Heart left ventricle (tissue), 16 donors: ENCODE data around the gene KIT. TPM values are rescaled to one million over a fixed set of nuclear protein-coding genes. Genes with fewer than 3 reads are reported as not detected.

Source experiments
- ATAC-seq, 4 donors: fragments of 200-7000 bp; cut with Tn5 transposase; one replicate each; pipeline ENCODE4 v1.9.1; 2020 to 2022; ENCODE audit warnings: moderate library complexity in 4 of 4, mild to moderate bottlenecking in 3 of 4, moderate number of reproducible peaks in 1 of 4
- DNase-seq, 5 donors: peaks; one replicate each; pipeline ENCODE4 v3.0.0-alpha.2; 2020
- H3K27ac ChIP-seq, 12 donors: fragments of 200-600 bp; sonication (generic) in 4 of 12; one replicate each; pipeline versions ENCODE4 v1.5.0 to v1.8.0; 2016 to 2022; ENCODE audit warnings: mild to moderate bottlenecking in 2 of 12
- H3K27me3 ChIP-seq, 9 donors: fragments of 200-600 bp; sonication (generic) in 2 of 9; one replicate each; pipeline versions ENCODE4 v1.5.1 to v1.8.0; 2016 to 2022; ENCODE audit warnings: mild to moderate bottlenecking in 3 of 9
- H3K36me3 ChIP-seq, 9 donors: fragments of 200-600 bp; sonication (generic) in 2 of 9; one replicate each; pipeline versions ENCODE4 v1.5.0 to v1.8.0; 2018 to 2022; ENCODE audit warnings: mild to moderate bottlenecking in 2 of 9
- H3K4me1 ChIP-seq, 12 donors: fragments of 200-600 bp; sonication (generic) in 4 of 12; one replicate each; pipeline versions ENCODE4 v1.5.0 to v1.8.0; 2016 to 2022; ENCODE audit warnings: mild to moderate bottlenecking in 3 of 12
- H3K4me3 ChIP-seq, 12 donors: fragments of 200-600 bp; sonication (generic) in 4 of 12; one replicate each; pipeline versions ENCODE4 v1.5.0 to v1.8.0; 2017 to 2022; ENCODE audit warnings: mild to moderate bottlenecking in 9 of 12, moderate library complexity in 4 of 12
- H3K9me3 ChIP-seq, 12 donors: fragments of 200-600 bp; sonication (generic) in 4 of 12; one replicate each; pipeline versions ENCODE4 v1.5.0 to v1.8.0; 2016 to 2022; ENCODE audit warnings: mild to moderate bottlenecking in 1 of 12
- CTCF ChIP-seq, 12 donors: fragments of 200-600 bp; sonication (generic) in 4 of 12; IDR thresholded peaks; one replicate each; pipeline versions ENCODE4 v1.5.0 to v1.8.0; 2018 to 2022; ENCODE audit warnings: antibody characterized with exemption in 12 of 12, mild to moderate bottlenecking in 5 of 12
- POLR2A ChIP-seq, 2 donors: fragments of 450-650 bp; IDR thresholded peaks; one replicate each; pipeline ENCODE4 v1.6.1; 2017; ENCODE audit warnings: antibody characterized with exemption in 2 of 2, mild to moderate bottlenecking in 2 of 2, moderate library complexity in 2 of 2
- WGBS, 4 donors: extraction: QIAGEN DNeasy Blood & Tissue Kit in 2 of 4; methylation state at CpG; one replicate each; pipeline versions ENCODE4 v1.1.5 to v1.1.7; 2013 to 2018; 5-methylcytosine and 5-hydroxymethylcytosine counted together
- intact Hi-C, 10 donors: fragments of 100-400 bp; cut with DNase I; formaldehyde crosslinking; loops; one replicate each; pipeline versions ENCODE4 v1.11.1 to v1.14.2; 2022
- polyA plus RNA-seq, 2 donors: library from polyadenylated mRNA; stranded (reverse); fragments of 200-250 nt; gene quantifications; one replicate each; pipeline ENCODE4 v1.2.3, GENCODE V29; 2013
- total RNA-seq, 9 donors: library from RNA; depleted of rRNA in 2 of 9; stranded (reverse); fragments of >200 nt in 2 of 9; fragmentation: NEBNext Ultra II Directional in 3 of 9; extraction: Animal tissue kit (Norgen Biotek cat#: 25700) in 3 of 9; gene quantifications; one replicate each; pipeline versions ENCODE4 v1.1.0 to v1.2.4, GENCODE V29; 2016 to 2023
- donor health status: ischemic (EF 13 %, LVEDD 7.1; RV severe dilation, severe dysfunction).
- donor health status: healthy with polysubstance abuse.
- donor health status: DM: no; HTN: yes; CAD: no.
- donor health status: DM: no; HTN: no; CAD: no.
- donor health status: ischemic (EF 25% LVEDD 6.9; RV normal size, moderate dysfunction).
- donor health status: ischemic (EF 25% LVEDD 5.7; RV mildly dilated, moderate dysfunction).
- donor health status: healthy.
- donor health status: DM: yes; HTN: yes; CAD: no.
- donor health status: ischemic (EF 35%, LVEDD 5.7; RV mildly dilated, moderate dysfunction).
- donor health status: nonischemic (EF 11% LVEDD 7.7; RV severe dilation, severe dysfunction).
- donor health status: DM: yes; HTN: yes; CAD: no.
- donor health status: PGD.
- donor health status: ischemic (EF 29% LVEDD 5.4; RV normal size, mild dysfunction).
- donor health status: nonischemic (EF 23%, LVEDD 6.1; RV moderate dilation, normal function).

The KIT gene
- total and polyA plus RNA-seq, 11 donors, result 0.08 to 4.7 (median 1.7) TPM

DNA sequence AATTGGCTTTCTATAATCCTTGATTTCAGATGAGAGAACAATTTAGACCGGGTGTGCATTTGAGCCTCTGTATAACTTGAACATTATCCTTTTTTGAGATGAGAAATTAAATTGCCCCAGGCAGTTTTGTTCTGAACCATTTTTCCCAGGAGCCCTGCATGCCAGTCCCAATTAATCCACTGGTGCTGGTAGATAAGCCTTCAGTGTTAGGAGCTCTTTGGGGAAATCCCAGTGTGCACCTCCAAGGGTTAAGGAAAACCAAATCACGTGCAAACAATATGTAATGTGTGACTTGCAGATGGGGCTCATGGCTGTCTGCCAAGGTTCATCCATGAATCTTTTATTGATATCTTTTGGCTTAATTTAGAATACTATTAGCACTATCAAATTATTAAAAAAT lies 43.2 kb downstream of the KIT start:
- WGBS, 4 donors, result 19 to 26% (median 23%) methylated on average over 2 of the region's 2 CpGs
- DNase-seq, result no peak
- no peak for TF ChIP-seq CTCF (IDR thresholded peaks at IDR 0.05)

GRCh38 chr4:54703182-54703581 lies 45.4 kb downstream of the KIT start:
- H3K4me1 ChIP-seq, result no peaks in the 10 kb centered on the region
- H3K4me3 ChIP-seq, result no peak overlapping the region
- no peak overlapping the region for H3K27ac ChIP-seq
- no peak for TF ChIP-seq CTCF (IDR thresholded peaks at IDR 0.05)
- TF ChIP-seq POLR2A (IDR thresholded peaks at IDR 0.05), result no peak
- intact Hi-C loops, result no loop called here
- H3K27me3 ChIP-seq, result no peaks in the 10 kb centered on the region
- WGBS, 4 donors, result 94 to 98% (median 96%) methylated on average over 4 of the region's 4 CpGs
- H3K9me3 ChIP-seq, result no peaks in the 10 kb centered on the region
- ATAC-seq (no peak), DNase-seq (no peak)
- peaks cover 0 to 3% (median 0%) of the 10 kb centered on the region in 9 donors for H3K36me3 ChIP-seq

More for the DNA sequence above, 43.2 kb downstream of the KIT start:
- Histone ChIP-seq H3K27ac (no peak overlapping the region), H3K36me3 (no peaks in the 10 kb centered on the region), H3K4me1 (peaks cover 0 to 3% (median 0%) of the 10 kb centered on the region in 12 donors), H3K4me3 (no peak overlapping the region), H3K9me3 (no peaks in the 10 kb centered on the region), H3K27me3 (no peaks in the 10 kb centered on the region)
- intact Hi-C loops, result no loop called here
- no peak for ATAC-seq

GRCh38 chr4:54707406-54707805 lies 49.6 kb downstream of the KIT start:
- H3K27ac ChIP-seq, result no peak overlapping the region
- WGBS, 4 donors, result 86 to 94% (median 90%) methylated on average over 3 of the region's 3 CpGs

More at GRCh38 chr4:54707406-54707805, 49.6 kb downstream of the KIT start:
- peaks cover 0 to 12% (median 0%) of the 10 kb centered on the region in 12 donors for H3K4me1 ChIP-seq
- H3K9me3 ChIP-seq, result no peaks in the 10 kb centered on the region
- no peak for ATAC-seq
- H3K27me3 ChIP-seq, result no peaks in the 10 kb centered on the region
- DNase-seq, result no peak
- TF ChIP-seq POLR2A (IDR thresholded peaks at IDR 0.05), result no peak
- no peak for TF ChIP-seq CTCF (IDR thresholded peaks at IDR 0.05)
- no peak overlapping the region for H3K4me3 ChIP-seq
- intact Hi-C loops, result loop anchor here in 1 of 10 donors (5.0 kb wide), 1 partner anchor 245 kb away; no protein-coding TSS in a partner anchor
- peaks cover 0 to 3% (median 0%) of the 10 kb centered on the region in 9 donors for H3K36me3 ChIP-seq
